Psoas muscle (tissue), 8 donors: Measurements from ENCODE around the gene CENPN. TPM values are rescaled to one million over a fixed set of nuclear protein-coding genes. Genes with fewer than 3 reads are reported as not detected.

Experiments used
- ATAC-seq, 4 donors: fragments of 200-7000 bp; cut with Tn5 transposase; one replicate each; pipeline ENCODE4 v1.9.1; 2020; ENCODE audit warnings: moderate library complexity in 3 of 4, mild to moderate bottlenecking in 2 of 4
- DNase-seq, 2 donors: peaks; one replicate each; pipeline ENCODE4 v3.0.0-alpha.2; 2020
- H3K27ac ChIP-seq: fragments of 200-600 bp; one replicate; pipeline ENCODE4 v1.8.0; 2022
- H3K27me3 ChIP-seq, 3 donors: fragments of 200-600 bp in 1 of 3; one replicate each; pipeline versions ENCODE4 v1.6.1 to v1.8.0; 2013 to 2022; ENCODE audit warnings: low read length in 2 of 3, mild to moderate bottlenecking in 2 of 3, moderate library complexity in 1 of 3; ENCODE audit not compliant: insufficient read depth in 3 of 3
- H3K36me3 ChIP-seq, 2 donors: fragments of 200-600 bp in 1 of 2; one replicate each; pipeline versions ENCODE4 v1.6.1 to v1.8.0; 2013 to 2022; ENCODE audit warnings: low read depth in 1 of 2, mild to moderate bottlenecking in 1 of 2, moderate library complexity in 1 of 2; ENCODE audit not compliant: insufficient read depth in 1 of 2
- H3K4me1 ChIP-seq: fragments of 200-600 bp; one replicate; pipeline ENCODE4 v1.8.0; 2022
- H3K4me3 ChIP-seq: fragments of 200-600 bp; one replicate; pipeline ENCODE4 v1.8.0; 2022; ENCODE audit warnings: mild to moderate bottlenecking
- H3K9me3 ChIP-seq: fragments of 200-600 bp; one replicate; pipeline ENCODE4 v1.8.0; 2022
- WGBS, 3 donors: extraction: QIAGEN DNeasy Blood & Tissue Kit; methylation state at CpG; one replicate each; pipeline versions ENCODE4 v1.1.6 to v1.1.7; 2013; 5-methylcytosine and 5-hydroxymethylcytosine counted together
- intact Hi-C, 2 donors: fragments of 100-400 bp; cut with DNase I; formaldehyde crosslinking; loops; one replicate each; pipeline versions ENCODE4 v1.11.0 to v1.14.2; 2022
- polyA plus RNA-seq, 3 donors: library from polyadenylated mRNA; stranded (reverse); fragments of 200-250 nt; gene quantifications; one replicate each; pipeline ENCODE4 v1.2.3, GENCODE V29; 2013
- total RNA-seq, 4 donors: library from RNA; stranded (reverse); fragmentation: NEBNext Ultra II Directional in 2 of 4; extraction: Animal tissue kit (Norgen Biotek cat#: 25700) in 2 of 4; gene quantifications; one replicate each; pipeline versions ENCODE4 v1.2.1 to v1.2.4, GENCODE V29; 2021 to 2023
- TF ChIP-seq, protein P1 (sequence below): fragments of 200-600 bp; IDR thresholded peaks from one replicate; pipeline ENCODE4 v1.8.0; 2022; ENCODE audit warnings: antibody characterized with exemption
- donor health status: healthy with polysubstance abuse.
- donor health status: DM: no; HTN: no; CAD: no; lungs with moderate emphysema.
- donor health status: Bipolar disorder and iron deficiency.
- donor health status: healthy.
- donor health status: DM: yes; HTN: yes; CAD: no.
- donor health status: DM: no; HTN: no; CAD: no.
- donor health status: DM: no; HTN: no; CAD: no.
- donor health status: DM: yes; HTN: yes; CAD: no.

Gene CENPN
- total and polyA plus RNA-seq, 7 donors, result 2.9 to 20.6 (median 7.5) TPM

DNA sequence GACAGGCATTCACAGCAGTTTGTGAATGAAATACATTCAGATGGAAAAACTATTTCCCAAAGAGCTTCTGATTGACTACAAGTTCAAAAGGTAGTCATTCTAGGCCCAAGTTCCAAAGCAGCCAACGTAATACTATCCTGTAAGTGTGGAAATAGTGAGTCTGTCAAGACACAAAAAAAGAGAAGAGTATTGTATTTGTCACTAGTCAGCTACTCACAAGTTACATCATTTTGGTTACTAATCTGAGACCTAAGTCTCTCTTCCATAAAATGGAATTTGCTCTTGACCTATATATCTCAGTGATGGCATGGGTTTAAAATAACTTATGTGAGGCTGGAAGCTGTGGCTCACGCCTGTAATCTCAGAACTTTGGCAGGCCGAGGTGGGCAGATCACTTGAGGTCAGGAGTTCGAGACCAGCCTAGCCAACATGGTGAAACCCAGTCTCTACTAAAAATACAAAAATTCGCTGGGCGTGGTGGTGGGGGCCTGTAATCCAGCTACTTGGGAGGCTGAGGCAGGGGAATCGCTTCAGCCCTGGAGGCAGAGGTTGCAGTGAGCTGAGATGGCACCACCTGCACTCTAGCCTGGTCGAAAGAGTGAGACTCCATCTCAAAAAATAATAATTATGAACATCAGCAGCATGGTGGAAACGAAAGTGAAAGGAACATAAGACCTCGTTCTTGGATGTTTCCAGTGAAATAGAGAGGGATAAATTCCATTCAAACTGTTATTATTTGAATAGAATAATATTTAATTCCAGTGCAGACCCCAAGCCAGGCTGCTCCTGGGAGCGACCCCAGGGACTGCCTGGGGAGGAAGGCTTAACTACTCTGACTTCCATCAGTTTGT lies 3.2 kb upstream of the CENPN start:
- Histone ChIP-seq H3K27ac (peak overlapping the region; percentile 99), H3K4me1 (peaks cover 23% of the 10 kb centered on the region), H3K9me3 (no peaks in the 10 kb centered on the region), H3K36me3 (no peaks in the 10 kb centered on the region), H3K27me3 (no peaks in the 10 kb centered on the region), H3K4me3 (peak overlapping the region; percentile 44)
- peak; percentile 27 to 47 (median 36) for ATAC-seq
- WGBS, 3 donors, result 42 to 59% (median 44%) methylated on average over 11 of the region's 11 CpGs
- peak in 1 of 2 donors; percentile 70 for DNase-seq
- intact Hi-C loops, result loop anchor here (5.0 to 10.0 kb wide), 2 partner anchors 72 to 731 kb away; no protein-coding TSS in a partner anchor
- TF ChIP-seq, protein P1, sequence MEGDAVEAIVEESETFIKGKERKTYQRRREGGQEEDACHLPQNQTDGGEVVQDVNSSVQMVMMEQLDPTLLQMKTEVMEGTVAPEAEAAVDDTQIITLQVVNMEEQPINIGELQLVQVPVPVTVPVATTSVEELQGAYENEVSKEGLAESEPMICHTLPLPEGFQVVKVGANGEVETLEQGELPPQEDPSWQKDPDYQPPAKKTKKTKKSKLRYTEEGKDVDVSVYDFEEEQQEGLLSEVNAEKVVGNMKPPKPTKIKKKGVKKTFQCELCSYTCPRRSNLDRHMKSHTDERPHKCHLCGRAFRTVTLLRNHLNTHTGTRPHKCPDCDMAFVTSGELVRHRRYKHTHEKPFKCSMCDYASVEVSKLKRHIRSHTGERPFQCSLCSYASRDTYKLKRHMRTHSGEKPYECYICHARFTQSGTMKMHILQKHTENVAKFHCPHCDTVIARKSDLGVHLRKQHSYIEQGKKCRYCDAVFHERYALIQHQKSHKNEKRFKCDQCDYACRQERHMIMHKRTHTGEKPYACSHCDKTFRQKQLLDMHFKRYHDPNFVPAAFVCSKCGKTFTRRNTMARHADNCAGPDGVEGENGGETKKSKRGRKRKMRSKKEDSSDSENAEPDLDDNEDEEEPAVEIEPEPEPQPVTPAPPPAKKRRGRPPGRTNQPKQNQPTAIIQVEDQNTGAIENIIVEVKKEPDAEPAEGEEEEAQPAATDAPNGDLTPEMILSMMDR, result no peak

DNA sequence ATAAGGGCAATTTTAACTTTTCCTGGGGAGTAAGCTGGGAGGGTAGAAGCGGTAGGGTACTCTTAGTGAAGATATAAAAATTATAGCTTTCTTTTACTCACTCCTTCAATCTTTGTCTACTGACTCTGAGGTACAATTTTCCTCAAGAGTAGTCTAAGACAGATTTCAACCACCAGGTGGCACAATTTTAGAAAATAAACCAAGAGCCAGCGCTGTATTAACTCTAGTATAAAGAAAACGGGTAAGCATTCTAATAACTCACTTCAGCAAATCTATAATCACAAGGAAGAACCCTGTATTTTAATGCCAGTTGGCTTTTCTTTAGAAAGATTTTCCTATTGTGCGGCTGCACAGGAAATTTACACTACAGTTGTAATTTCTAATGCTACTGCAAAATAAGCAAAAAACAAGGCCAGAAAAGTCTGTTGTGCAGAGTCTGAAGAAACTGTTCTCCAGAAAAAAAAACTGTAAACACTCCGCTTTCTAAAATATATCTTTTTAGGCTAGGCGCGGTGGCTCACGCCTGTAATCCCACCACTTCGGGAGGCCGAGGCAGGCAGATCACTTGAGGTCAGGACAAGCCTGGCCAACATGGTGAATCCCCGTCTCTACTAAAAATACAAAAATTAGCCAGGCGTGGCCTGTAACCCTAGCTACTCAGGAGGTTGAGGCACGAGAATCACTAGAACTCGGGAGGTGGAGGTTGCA lies 2.2 kb upstream of the CENPN start:
- TF ChIP-seq, protein P1, result peak; percentile 62
- Histone ChIP-seq H3K27ac (peak overlapping the region; percentile 99), H3K4me1 (peaks cover 23% of the 10 kb centered on the region), H3K36me3 (no peaks in the 10 kb centered on the region), H3K9me3 (no peaks in the 10 kb centered on the region), H3K27me3 (no peaks in the 10 kb centered on the region), H3K4me3 (peak overlapping the region; percentile 89)
- WGBS, 3 donors, result 45 to 58% (median 51%) methylated on average over 14 of the region's 14 CpGs
- ATAC-seq (no peak), DNase-seq (no peak)
- intact Hi-C loops, result loop anchor here (5.0 to 10.0 kb wide), 2 partner anchors 72 to 730 kb away; no protein-coding TSS in a partner anchor

DNA sequence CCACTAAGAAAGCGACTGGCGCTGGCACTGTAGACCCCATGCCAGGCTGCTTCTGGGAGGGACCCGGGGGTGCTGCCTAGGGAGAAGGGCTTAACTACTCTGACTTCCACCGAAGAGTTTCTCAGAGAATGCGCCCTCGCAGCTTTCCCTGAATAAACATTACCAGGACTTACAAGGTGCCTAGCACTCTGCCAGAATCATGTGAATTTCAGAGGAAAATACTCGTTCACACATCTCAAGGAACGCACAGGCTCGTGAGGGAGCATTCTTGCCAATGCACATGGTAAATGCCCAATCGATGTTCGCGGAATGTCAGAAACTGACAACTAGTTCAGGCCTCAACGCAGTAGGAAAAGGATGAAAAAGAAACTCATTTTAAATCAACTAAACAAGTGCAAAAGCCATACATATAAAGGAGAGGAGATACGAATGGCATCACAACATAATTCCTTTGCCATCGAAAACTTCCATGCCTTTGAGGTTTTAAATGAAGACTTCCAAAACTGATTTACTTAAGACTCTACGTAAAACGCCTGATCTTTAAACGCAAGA lies 1.3 kb upstream of the CENPN start:
- Histone ChIP-seq H3K27ac (peak overlapping the region; percentile 99), H3K4me1 (peaks cover 23% of the 10 kb centered on the region), H3K27me3 (no peaks in the 10 kb centered on the region), H3K9me3 (no peaks in the 10 kb centered on the region), H3K4me3 (peak overlapping the region; percentile 89), H3K36me3 (no peaks in the 10 kb centered on the region)
- TF ChIP-seq, protein P1, result no peak
- intact Hi-C loops, result loop anchor here in 1 of 2 donors (2.0 to 10.0 kb wide), 2 partner anchors 71 to 729 kb away; partner anchors contain the start of gene C16orf46
- no peak for DNase-seq
- no peak for ATAC-seq
- WGBS, 3 donors, result 20 to 30% (median 26%) methylated on average over 18 of the region's 18 CpGs

DNA sequence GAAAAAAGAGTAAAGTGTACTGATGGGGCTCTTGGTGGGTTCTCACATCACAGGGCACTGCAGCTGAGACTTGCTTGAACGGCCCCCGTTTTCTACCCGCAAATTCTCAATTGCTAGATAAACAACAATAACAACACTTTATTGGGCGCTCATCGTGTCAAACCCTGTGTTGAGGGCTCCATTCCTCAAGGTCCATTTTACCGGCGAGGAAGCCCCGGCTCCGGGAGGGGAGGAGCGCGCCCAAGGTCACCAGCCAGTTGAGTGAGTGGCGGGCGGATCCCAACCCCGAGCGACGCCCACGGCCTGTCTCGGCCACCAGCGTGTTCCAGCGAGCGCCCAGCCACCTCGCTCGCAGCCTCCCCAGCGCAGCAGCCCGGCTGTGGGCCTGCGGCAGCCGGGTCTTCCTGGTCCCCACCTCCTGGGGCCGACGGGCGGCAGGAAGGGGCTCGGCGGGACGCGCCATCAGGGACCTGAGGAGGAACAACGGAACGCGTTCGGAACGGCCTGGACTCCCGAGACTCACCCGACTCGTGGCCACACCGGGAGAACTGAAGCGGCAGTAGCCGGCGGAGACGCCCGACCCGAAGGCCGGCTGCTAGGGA lies 702 bp upstream of the CENPN start:
- H3K27me3 ChIP-seq, result no peaks in the 10 kb centered on the region
- H3K9me3 ChIP-seq, result no peaks in the 10 kb centered on the region
- TF ChIP-seq, protein P1, result no peak
- peaks cover 23% of the 10 kb centered on the region for H3K4me1 ChIP-seq
- peak overlapping the region; percentile 99 for H3K27ac ChIP-seq
- H3K36me3 ChIP-seq, result no peaks in the 10 kb centered on the region
- peak overlapping the region; percentile 89 for H3K4me3 ChIP-seq
- peak; percentile 43 to 66 (median 54) for ATAC-seq
- 0 to 1% (median 0%) methylated on average over 39 to 50 of the region's 50 CpGs for WGBS, 3 donors
- DNase-seq, result peak; percentile 76 to 86
- intact Hi-C loops, result loop anchor here in 1 of 2 donors (2.0 to 10.0 kb wide), 2 partner anchors 70 to 728 kb away; partner anchors contain the start of gene C16orf46
